ENCODE results near the gene LBP.

GRCh38 chr20:38369389-38369788 is 23.1 kb downstream of the LBP start:
- no peak for TF ChIP-seq GATA2 (IDR thresholded peaks at IDR 0.05; ENCODE audit: low read depth, low read length)
- TF ChIP-seq GATA3 (IDR thresholded peaks at IDR 0.05; ENCODE audit: low read depth, low read length): no peak
